HepG2 (cell line): Measurements from ENCODE around the gene ENC1. TPM values are rescaled to one million over a fixed set of nuclear protein-coding genes. Genes with fewer than 3 reads are reported as not detected.
A peak's percentile ranks its signal among the peaks of the same experiment; 100 is the strongest.

Experiments
- ATAC-seq: fragments of 200-7000 bp; cut with Tn5 transposase; 3 replicates; pipeline ENCODE4 v1.9.1; 2020; ENCODE audit warnings: mild to moderate bottlenecking, moderate library complexity
- BruUV-seq: library from RNA; stranded (reverse); fragments of 400-500 nt; replicated peaks from 2 replicates; lab custom pipeline; 2021; lab: Mats Ljungman, UMichigan
- CTCF ChIA-PET: fragments of 300-600 bp; formaldehyde crosslinking; extraction: SDS; loops from one replicate; lab custom pipeline; 2021; ENCODE audit warnings: low total read pairs, inconsistent platforms, low intra/inter-chr PET ratio; lab: Yijun Ruan, JAX
- POLR2A ChIA-PET: fragments of 350-600 bp; sonication (Branson Sonifier 250); formaldehyde crosslinking; loops from one replicate; lab custom pipeline; 2020; ENCODE audit warnings: antibody characterized with exemption, inconsistent platforms; lab: Yijun Ruan, JAX
- DNase-seq: peaks from one replicate; pipeline ENCODE4 v3.0.0-alpha.2; 2015; ENCODE audit warnings: low spot score
- FAIRE-seq: peaks from 3 replicates; lab custom pipeline; 2011; peaks lifted over from hg19 to GRCh38; lab: Jason Lieb, UNC
- H2AFZ ChIP-seq: one replicate; pipeline ENCODE4 v1.6.1; 2011; ENCODE audit warnings: low read length, inconsistent platforms
- H3K27ac ChIP-seq: fragments of 300-600 bp; 3 replicates; pipeline ENCODE4 v1.8.0; 2011; ENCODE audit warnings: mixed run types, mild to moderate bottlenecking, mixed read lengths, low read length, inconsistent platforms; ENCODE audit not compliant: insufficient read depth; ENCODE audit errors: extremely low read length
- H3K27me3 ChIP-seq, 2 experiments: fragments of 200-600 bp in 1 of 2; 2 replicates in 1 of 2; 3 replicates in 1 of 2; pipeline versions ENCODE4 v1.6.0 to v1.8.0; 2011; ENCODE audit warnings: low read length in 2 of 2, mild to moderate bottlenecking in 2 of 2, moderate library complexity in 2 of 2, inconsistent platforms in 1 of 2; ENCODE audit not compliant: insufficient read depth in 2 of 2, control insufficient read depth in 1 of 2
- H3K36me3 ChIP-seq, 2 experiments: fragments of 200-600 bp in 1 of 2; replicated peaks in 1 of 2; 2 replicates in 1 of 2; 3 replicates in 1 of 2; pipeline versions ENCODE4 v1.5.1 to v1.8.0; 2011; ENCODE audit warnings: low read length in 2 of 2, inconsistent platforms in 1 of 2; ENCODE audit not compliant: insufficient read depth in 2 of 2, control insufficient read depth in 1 of 2
- H3K4me1 ChIP-seq: 2 replicates; pipeline ENCODE4 v1.5.1; 2012; ENCODE audit warnings: low read length, inconsistent platforms; ENCODE audit not compliant: insufficient read depth
- H3K4me2 ChIP-seq: 2 replicates; pipeline ENCODE4 v1.6.0; 2011; ENCODE audit warnings: low read depth, low read length, inconsistent platforms
- H3K4me3 ChIP-seq, 3 experiments: fragments of 200-600 bp in 1 of 3; sonication (generic), shearing (Covaris generic) in 1 of 3; replicated peaks in 1 of 3; 2 replicates each; pipeline ENCODE4 v1.5.1; 2011 to 2016; ENCODE audit warnings: low read length in 3 of 3, inconsistent platforms in 2 of 3, low read depth in 2 of 3, mild to moderate bottlenecking in 2 of 3, control low read depth in 1 of 3, mixed read lengths in 1 of 3; ENCODE audit not compliant: insufficient read depth in 1 of 3
- H3K79me2 ChIP-seq: one replicate; pipeline ENCODE4 v1.6.1; 2011; ENCODE audit warnings: low read length, inconsistent platforms; ENCODE audit not compliant: insufficient read depth
- H3K9ac ChIP-seq: 2 replicates; pipeline ENCODE4 v1.6.0; 2011; ENCODE audit warnings: mild to moderate bottlenecking, low read depth, low read length, inconsistent platforms; ENCODE audit not compliant: insufficient read depth
- H3K9me3 ChIP-seq: 2 replicates; pipeline ENCODE4 v1.5.1; 2012; ENCODE audit warnings: mild to moderate bottlenecking, low read length
- H4K20me1 ChIP-seq: 2 replicates; pipeline ENCODE4 v1.6.0; 2011; ENCODE audit warnings: inconsistent platforms, mild to moderate bottlenecking, low read length, moderate library complexity; ENCODE audit not compliant: insufficient read depth
- MYC ChIP-seq: sonication (generic); formaldehyde crosslinking; IDR thresholded peaks from 2 replicates; pipeline ENCODE4 v1.9.0; 2021; ENCODE audit warnings: missing genetic modification reagents, borderline replicate concordance
- MYNN ChIP-seq: sonication (generic); formaldehyde crosslinking; IDR thresholded peaks from 2 replicates; pipeline ENCODE4 v1.4.0; 2020; ENCODE audit warnings: mild to moderate bottlenecking, low read depth, missing genetic modification reagents
- POLR2AphosphoS5 ChIP-seq: IDR thresholded peaks from 2 replicates; pipeline ENCODE4 v1.6.1; 2012; ENCODE audit warnings: low read depth, low read length
- POLR2G ChIP-seq: fragments of 200-400 bp; formaldehyde crosslinking; IDR thresholded peaks from 2 replicates; pipeline ENCODE4 v1.6.1; 2018; ENCODE audit warnings: mild to moderate bottlenecking, low read depth, low read length, moderate library complexity
- PRPF4 ChIP-seq: fragments of 200-400 bp; formaldehyde crosslinking; IDR thresholded peaks from 2 replicates; pipeline ENCODE4 v1.6.1; 2016; ENCODE audit warnings: low read length, low read depth; ENCODE audit not compliant: poor library complexity, severe bottlenecking
- RBFOX2 ChIP-seq: fragments of 200-400 bp; formaldehyde crosslinking; IDR thresholded peaks from 2 replicates; pipeline ENCODE4 v1.6.1; 2017; ENCODE audit warnings: low read depth, mild to moderate bottlenecking, low read length
- RBM22 ChIP-seq: fragments of 200-400 bp; formaldehyde crosslinking; optimal IDR thresholded peaks from 2 replicates; pipeline ENCODE3; 2017; ENCODE audit warnings: mild to moderate bottlenecking, low read length, moderate library complexity
- SOX13 ChIP-seq, 3 experiments: fragments of 450-650 bp in 1 of 3; sonication (generic) in 1 of 3; formaldehyde crosslinking in 1 of 3; IDR thresholded peaks in 2 of 3; conservative IDR thresholded peaks in 1 of 3; 2 replicates each; pipeline versions ENCODE4 v1.5.0 to v1.6.1; 2016 to 2020; ENCODE audit warnings: antibody characterized with exemption in 1 of 3, mild to moderate bottlenecking in 1 of 3, missing compliant biosample characterization in 1 of 3, missing genetic modification reagents in 1 of 3, moderate library complexity in 1 of 3
- XBP1 ChIP-seq: sonication (generic); formaldehyde crosslinking; IDR thresholded peaks from 2 replicates; pipeline ENCODE4 v1.5.0; 2020; ENCODE audit warnings: missing genetic modification reagents
- ZBTB38 ChIP-seq: sonication (generic); formaldehyde crosslinking; IDR thresholded peaks from 2 replicates; pipeline ENCODE4 v1.5.1; 2020; ENCODE audit warnings: mild to moderate bottlenecking, missing genetic modification reagents
- ZC3H13 ChIP-seq: sonication (generic); formaldehyde crosslinking; IDR thresholded peaks from 2 replicates; pipeline ENCODE4 v1.8.1; 2023; ENCODE audit warnings: mild to moderate bottlenecking, missing genetic modification reagents, moderate library complexity
- ZNF253 ChIP-seq: sonication (generic); formaldehyde crosslinking; IDR thresholded peaks from 2 replicates; pipeline ENCODE4 v1.8.0; 2022; ENCODE audit warnings: mild to moderate bottlenecking, missing genetic modification reagents, borderline replicate concordance
- WGBS: methylation state at CpG from one replicate; pipeline ENCODE4 v1.1.6; 2017; ENCODE audit warnings: low lambda C conversion rate; 5-methylcytosine and 5-hydroxymethylcytosine counted together
- in situ Hi-C: cut with HindIII; loops from 2 replicates; pipeline ENCODE4 v1.10.0; 2017; ENCODE audit warnings: low pct_unique_long_range_greater_than_20kb; ENCODE audit not compliant: extremely low pct_ligation_motif_present
- intact Hi-C: fragments of 100-400 bp; cut with micrococcal nuclease; formaldehyde crosslinking; loops from one replicate; pipeline ENCODE4 v1.10.0; 2022; ENCODE audit not compliant: unreplicated experiment
- polyA plus RNA-seq, 8 experiments: library from polyadenylated mRNA; depleted of rRNA in 3 of 8; stranded (reverse) in 7 of 8; unstranded in 1 of 8; fragments of >200 nt; fragmentation: Illumina TruSeq in 4 of 8; extraction: Trizol in 4 of 8; gene quantifications; 2 replicates each; pipeline versions ENCODE4 v1.2.1 to v1.2.3, GENCODE V29; 2011 to 2016; ENCODE audit warnings: low read depth in 4 of 8, missing spikeins in 1 of 8, mixed read lengths in 1 of 8; ENCODE audit not compliant: insufficient read depth in 1 of 8
- total RNA-seq, 5 experiments: library from RNA; depleted of rRNA; stranded (reverse); fragments of >200 nt; fragmentation: Illumina TruSeq; extraction: Trizol; gene quantifications; 2 replicates each; pipeline ENCODE4 v1.2.3, GENCODE V29; 2016; ENCODE audit warnings: low read depth in 1 of 5
- TF ChIP-seq, protein P1 (sequence below): sonication (generic); formaldehyde crosslinking; IDR thresholded peaks from 2 replicates; pipeline ENCODE4 v1.9.0; 2022; ENCODE audit warnings: missing genetic modification reagents, mild to moderate bottlenecking, borderline replicate concordance
- TF ChIP-seq, protein P2 (sequence below): IDR thresholded peaks from 2 replicates; pipeline ENCODE4 v1.6.1; 2012; ENCODE audit warnings: low read depth, low read length, improper control_type of control experiment
- TF ChIP-seq, protein P3 (sequence below): sonication (generic); formaldehyde crosslinking; IDR thresholded peaks from 2 replicates; pipeline ENCODE4 v1.8.1; 2023; ENCODE audit warnings: missing genetic modification reagents, inconsistent platforms, borderline replicate concordance

Gene ENC1
- total and polyA plus RNA-seq, 2 of the 13 experiments (the other 11 are each of a cell fraction or from before 2014, with no cell fraction given) = 63.8 to 64.4 TPM

DNA sequence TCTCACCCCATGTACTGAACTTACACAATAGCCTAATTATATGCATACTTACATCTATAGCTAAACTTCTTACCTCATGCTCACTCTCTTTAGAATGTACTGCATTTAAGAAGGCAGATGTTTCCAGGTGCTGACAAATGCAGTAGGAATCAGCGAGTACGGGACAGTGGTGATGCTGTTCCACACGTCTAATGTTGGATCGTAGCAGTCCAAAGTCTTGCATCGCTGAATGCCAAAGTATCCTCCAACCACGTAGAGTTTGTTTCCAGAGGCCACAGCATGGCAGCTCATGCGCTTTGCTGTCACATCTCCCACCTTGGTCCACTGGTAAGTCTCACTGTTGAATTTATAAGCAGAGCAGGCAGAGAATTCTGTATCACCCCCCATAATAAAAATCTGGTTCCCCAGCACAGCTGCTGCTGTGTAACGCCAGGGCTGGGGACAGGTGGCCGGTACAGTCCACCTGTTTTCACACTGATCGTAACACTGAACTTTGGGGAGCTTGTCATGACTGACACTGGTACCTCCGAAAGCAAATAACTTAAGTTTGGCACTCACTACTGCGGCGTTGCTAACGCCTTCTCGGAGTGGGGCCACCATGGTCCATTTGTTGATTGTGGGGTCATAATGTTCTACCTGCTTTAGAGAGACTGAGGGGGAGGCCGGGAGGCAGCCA is 5.8 kb downstream of the ENC1 start:
- no peak for DNase-seq
- peaks cover 81% of the 10 kb centered on the region for H3K4me1 ChIP-seq
- POLR2A ChIA-PET = interaction anchor here (1.6 kb wide), 1 partner anchor 227 kb away, joined by 3 read pairs; no protein-coding TSS in a partner anchor
- TF ChIP-seq POLR2G (peak; percentile 51; the same call in 1 of the 2 replicates), PRPF4 (peak; percentile 39), POLR2AphosphoS5 (peak; percentile 55), ZBTB38 (0 out of 2 replicates have a peak, but pooled peaks have one; percentile 51), SOX13 (IDR thresholded peaks at IDR 0.05) (no peak), SOX13 (CRISPR knock-in tag; conservative IDR thresholded peaks at IDR 0.05 in 1 of 2, IDR thresholded peaks at IDR 0.05 in 1 of 2) (no peak), ZC3H13 (peak; percentile 73; the same call in 1 of the 2 replicates), RBM22 (peak; percentile 86), ZNF253 (CRISPR knock-in tag) (0 out of 2 replicates have a peak, but pooled peaks have one; percentile 17), XBP1 (no peak), MYNN (CRISPR knock-in tag) (no peak), MYC (CRISPR knock-in tag) (0 out of 2 replicates have a peak, but pooled peaks have one; percentile 16), RBFOX2 (peak; percentile 74; the same call in 1 of the 2 replicates)
- TF ChIP-seq, protein P1, sequence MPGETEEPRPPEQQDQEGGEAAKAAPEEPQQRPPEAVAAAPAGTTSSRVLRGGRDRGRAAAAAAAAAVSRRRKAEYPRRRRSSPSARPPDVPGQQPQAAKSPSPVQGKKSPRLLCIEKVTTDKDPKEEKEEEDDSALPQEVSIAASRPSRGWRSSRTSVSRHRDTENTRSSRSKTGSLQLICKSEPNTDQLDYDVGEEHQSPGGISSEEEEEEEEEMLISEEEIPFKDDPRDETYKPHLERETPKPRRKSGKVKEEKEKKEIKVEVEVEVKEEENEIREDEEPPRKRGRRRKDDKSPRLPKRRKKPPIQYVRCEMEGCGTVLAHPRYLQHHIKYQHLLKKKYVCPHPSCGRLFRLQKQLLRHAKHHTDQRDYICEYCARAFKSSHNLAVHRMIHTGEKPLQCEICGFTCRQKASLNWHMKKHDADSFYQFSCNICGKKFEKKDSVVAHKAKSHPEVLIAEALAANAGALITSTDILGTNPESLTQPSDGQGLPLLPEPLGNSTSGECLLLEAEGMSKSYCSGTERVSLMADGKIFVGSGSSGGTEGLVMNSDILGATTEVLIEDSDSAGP (CRISPR knock-in tag) = 0 out of 2 replicates have a peak, but pooled peaks have one; percentile 33
- TF ChIP-seq, protein P2, sequence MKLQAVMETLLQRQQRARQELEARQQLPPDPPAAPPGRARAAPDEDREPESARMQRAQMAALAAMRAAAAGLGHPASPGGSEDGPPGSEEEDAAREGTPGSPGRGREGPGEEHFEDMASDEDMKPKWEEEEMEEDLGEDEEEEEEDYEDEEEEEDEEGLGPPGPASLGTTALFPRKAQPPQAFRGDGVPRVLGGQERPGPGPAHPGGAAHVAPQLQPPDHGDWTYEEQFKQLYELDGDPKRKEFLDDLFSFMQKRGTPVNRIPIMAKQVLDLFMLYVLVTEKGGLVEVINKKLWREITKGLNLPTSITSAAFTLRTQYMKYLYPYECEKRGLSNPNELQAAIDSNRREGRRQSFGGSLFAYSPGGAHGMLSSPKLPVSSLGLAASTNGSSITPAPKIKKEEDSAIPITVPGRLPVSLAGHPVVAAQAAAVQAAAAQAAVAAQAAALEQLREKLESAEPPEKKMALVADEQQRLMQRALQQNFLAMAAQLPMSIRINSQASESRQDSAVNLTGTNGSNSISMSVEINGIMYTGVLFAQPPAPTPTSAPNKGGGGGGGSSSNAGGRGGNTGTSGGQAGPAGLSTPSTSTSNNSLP = no peak
- TF ChIP-seq, protein P3, sequence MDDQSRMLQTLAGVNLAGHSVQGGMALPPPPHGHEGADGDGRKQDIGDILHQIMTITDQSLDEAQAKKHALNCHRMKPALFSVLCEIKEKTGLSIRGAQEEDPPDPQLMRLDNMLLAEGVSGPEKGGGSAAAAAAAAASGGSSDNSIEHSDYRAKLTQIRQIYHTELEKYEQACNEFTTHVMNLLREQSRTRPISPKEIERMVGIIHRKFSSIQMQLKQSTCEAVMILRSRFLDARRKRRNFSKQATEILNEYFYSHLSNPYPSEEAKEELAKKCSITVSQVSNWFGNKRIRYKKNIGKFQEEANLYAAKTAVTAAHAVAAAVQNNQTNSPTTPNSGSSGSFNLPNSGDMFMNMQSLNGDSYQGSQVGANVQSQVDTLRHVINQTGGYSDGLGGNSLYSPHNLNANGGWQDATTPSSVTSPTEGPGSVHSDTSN (CRISPR knock-in tag) = no peak

More for the DNA sequence above, 5.8 kb downstream of the ENC1 start:
- H3K9ac ChIP-seq = no peak overlapping the region
- H3K9me3 ChIP-seq = no peaks in the 10 kb centered on the region
- H3K36me3 ChIP-seq = peaks cover 28 to 67% of the 10 kb centered on the region in 2 experiments
- H3K27me3 ChIP-seq = no peaks in the 10 kb centered on the region; a peak in 2 of 5 replicates
- H2AFZ ChIP-seq = no peak overlapping the region
- H3K4me3 ChIP-seq = peak overlapping the region in 1 of 3 experiments; percentile 1; a peak in 1 of 6 replicates
- BruUV-seq = no TSS peak
- no peak overlapping the region for H3K27ac ChIP-seq
- CTCF ChIA-PET = no interaction called here
- intact Hi-C loops = loop anchor here (5.0 kb wide), 1 partner anchor 37 kb away; no protein-coding TSS in a partner anchor
- WGBS = 91% methylated on average over 13 of the region's 16 CpGs
- FAIRE-seq = no peak
- H3K79me2 ChIP-seq = peaks cover 94% of the 10 kb centered on the region
- peak overlapping the region; percentile 40 for H3K4me2 ChIP-seq
- ATAC-seq = no peak
- peaks cover 86% of the 10 kb centered on the region for H4K20me1 ChIP-seq
- in situ Hi-C loops = loop anchor here (5.0 kb wide), 2 partner anchors 52 to 132 kb away; no protein-coding TSS in a partner anchor
